Kidney (tissue), 14 donors: ENCODE results near the gene PLTP. TPM values are rescaled to one million over a fixed set of nuclear protein-coding genes. Genes with fewer than 3 reads are reported as not detected.
A peak's percentile ranks its signal among the peaks of the same experiment; 100 is the strongest.

Source experiments
- DNase-seq, 5 donors: peaks; one replicate each; pipeline ENCODE4 v3.0.0-alpha.2; 2013 to 2020
- FAIRE-seq: peaks from 2 replicates; lab custom pipeline; 2012; peaks lifted over from hg19 to GRCh38; lab: Jason Lieb, UNC
- H3K27ac ChIP-seq, 2 donors: one replicate each; pipeline ENCODE4 v1.7.0; 2013; ENCODE audit warnings: low read depth in 2 of 2, low read length in 2 of 2, inconsistent platforms in 1 of 2
- H3K27me3 ChIP-seq: one replicate; pipeline ENCODE4 v1.7.1; 2013; ENCODE audit warnings: low read length, inconsistent platforms; ENCODE audit not compliant: control insufficient read depth, insufficient read depth
- H3K36me3 ChIP-seq, 3 donors: one replicate each; pipeline versions ENCODE4 v1.7.0 to v1.7.1; 2013; ENCODE audit warnings: low read length in 3 of 3, control low read depth in 1 of 3, inconsistent platforms in 1 of 3; ENCODE audit not compliant: insufficient read depth in 3 of 3, control insufficient read depth in 2 of 3
- H3K4me1 ChIP-seq, 3 donors: one replicate each; pipeline versions ENCODE4 v1.7.0 to v1.7.1; 2013; ENCODE audit warnings: low read length in 3 of 3, inconsistent platforms in 1 of 3, low read depth in 1 of 3; ENCODE audit not compliant: control insufficient read depth in 2 of 3, insufficient read depth in 2 of 3
- H3K4me3 ChIP-seq, 3 donors: one replicate each; pipeline versions ENCODE4 v1.7.0 to v1.8.1; 2013; ENCODE audit warnings: low read length in 3 of 3, control low read depth in 1 of 3, inconsistent platforms in 1 of 3
- H3K9ac ChIP-seq, 3 donors: one replicate each; pipeline versions ENCODE4 v1.7.0 to v1.7.1; 2013; ENCODE audit warnings: low read length in 3 of 3, control low read depth in 1 of 3, inconsistent platforms in 1 of 3
- H3K9me3 ChIP-seq, 3 donors: one replicate each; pipeline versions ENCODE4 v1.7.0 to v1.7.1; 2013; ENCODE audit warnings: low read length in 3 of 3, control low read depth in 1 of 3, inconsistent platforms in 1 of 3; ENCODE audit not compliant: control insufficient read depth in 2 of 3, insufficient read depth in 1 of 3
- CTCF ChIP-seq: IDR thresholded peaks from 3 replicates; pipeline ENCODE4 v1.5.1; 2012; ENCODE audit warnings: mild to moderate bottlenecking, moderate library complexity, borderline replicate concordance; ENCODE audit not compliant: insufficient read depth; ENCODE audit errors: extremely low read depth
- intact Hi-C: fragments of 100-400 bp; cut with DNase I; formaldehyde crosslinking; loops from one replicate; pipeline ENCODE4 v1.11.1; 2022
- polyA plus RNA-seq: library from polyadenylated mRNA; stranded (reverse); fragments of 350-450 nt; fragmentation: Illumina TruSeq; extraction: RNeasy Lipid Tissue Mini Kit (QIAGEN cat#74804); gene quantifications from one replicate; pipeline ENCODE4 v1.2.3, GENCODE V29; 2014; ENCODE audit warnings: low read depth, low replicate concordance; ENCODE audit not compliant: insufficient read depth
- total RNA-seq: library from RNA; stranded (reverse); fragmentation: NEBNext Ultra II Directional; extraction: Animal tissue kit (Norgen Biotek cat#: 25700); gene quantifications from one replicate; pipeline ENCODE4 v1.2.1, GENCODE V29; 2021
- donor health status: control.
- donor health status: control.
- donor health status: control.
- donor health status: control.
- donor health status: control.
- donor health status: DM: yes; HTN: yes; CAD: no.
- donor health status: Normal renal cell carcinoma (clear cell type).

Gene PLTP
- total and polyA plus RNA-seq, 2 donors from 2014 or later: 345 to 790 TPM

- Histone ChIP-seq H3K27me3 (no peaks in the 10 kb centered on the region), H3K9ac (peak overlapping the region in 2 of 3 donors; percentile 49 to 61), H3K36me3 (peaks cover 0 to 25% (median 20%) of the 10 kb centered on the region in 3 donors), H3K4me1 (peaks cover 0 to 30% (median 0%) of the 10 kb centered on the region in 3 donors), H3K4me3 (peak overlapping the region; percentile 4 to 72 (median 72)), H3K27ac (peak overlapping the region; percentile 69 to 89), H3K9me3 (no peaks in the 10 kb centered on the region)
- FAIRE-seq (no peak), DNase-seq (peak in 1 of 5 donors; percentile 58)
- TF ChIP-seq CTCF: no peak
- intact Hi-C loops: no loop called here
These were observed 19.7 kb downstream of the PLTP start for GRCh38 chr20:45892049-45892825.

GRCh38 chr20:45890985-45891983 lies 20.7 kb downstream of the PLTP start, which contains the start of the genes CTSA and NEURL2:
CTSA (plus strand) TSS chr20:45891335; CDS start chr20:45891569, 234 bp downstream.
NEURL2 (minus strand) TSS chr20:45891208; CDS start chr20:45890991, 217 bp downstream.
- Histone ChIP-seq H3K27me3 (no peaks in the 10 kb centered on the region), H3K36me3 (peaks cover 0 to 23% (median 14%) of the 10 kb centered on the region in 3 donors), H3K27ac (peak within 1 kb of the TSS; percentile 82 to 89), H3K9me3 (no peaks in the 10 kb centered on the region), H3K4me3 (peak within 1 kb of the TSS; percentile 61 to 72 (median 72)), H3K4me1 (peaks cover 0 to 30% (median 0%) of the 10 kb centered on the region in 3 donors), H3K9ac (peak within 1 kb of the TSS; percentile 39 to 78 (median 61))
- no peak for FAIRE-seq
- DNase-seq: peak; percentile 93 to 98 (median 95)
- intact Hi-C loops: no loop called here
- TF ChIP-seq CTCF: no peak

- no peaks in the 10 kb centered on the region for H3K9me3 ChIP-seq
- H3K36me3 ChIP-seq: peaks cover 0 to 16% (median 14%) of the 10 kb centered on the region in 3 donors
- peak overlapping the region; percentile 82 to 89 for H3K27ac ChIP-seq
- no peaks in the 10 kb centered on the region for H3K27me3 ChIP-seq
- peaks cover 0 to 30% (median 0%) of the 10 kb centered on the region in 3 donors for H3K4me1 ChIP-seq
- peak overlapping the region; percentile 59 to 72 (median 61) for H3K4me3 ChIP-seq
- intact Hi-C loops: no loop called here
- DNase-seq (peak; percentile 90 to 95 (median 92)), FAIRE-seq (no peak)
- peak; percentile 42 for TF ChIP-seq CTCF
- peak overlapping the region; percentile 39 to 78 (median 61) for H3K9ac ChIP-seq
These were observed 21.6 kb downstream of the PLTP start for GRCh38 chr20:45890077-45890984.
